DND-41 (cell line): ENCODE results near the gene LSG1.

ENCODE experiments used
- ATAC-seq: fragments of 200-7000 bp; cut with Tn5 transposase; 3 replicates; pipeline ENCODE4 v1.9.1; 2021; ENCODE audit warnings: low read depth; ENCODE audit not compliant: insufficient read depth
- DNase-seq: peaks from one replicate; pipeline ENCODE4 v3.0.0-alpha.2; 2020
- H2AFZ ChIP-seq: 2 replicates; pipeline ENCODE4 v1.6.0; 2012; ENCODE audit warnings: low read depth, low read length
- H3K27ac ChIP-seq: 2 replicates; pipeline ENCODE4 v1.5.1; 2012; ENCODE audit warnings: low read length, inconsistent platforms
- H3K27me3 ChIP-seq: fragments of 200-600 bp; sonication (generic); 2 replicates; pipeline ENCODE4 v1.6.0; 2012; ENCODE audit warnings: low read length, mild to moderate bottlenecking, inconsistent platforms; ENCODE audit not compliant: insufficient read depth, poor library complexity
- H3K36me3 ChIP-seq: 2 replicates; pipeline ENCODE4 v1.5.1; 2012; ENCODE audit warnings: low read length, inconsistent platforms; ENCODE audit not compliant: insufficient read depth
- H3K4me1 ChIP-seq: 2 replicates; pipeline ENCODE4 v1.5.1; 2012; ENCODE audit warnings: mild to moderate bottlenecking, low read length; ENCODE audit not compliant: insufficient read depth
- H3K4me2 ChIP-seq: 2 replicates; pipeline ENCODE4 v1.6.0; 2012; ENCODE audit warnings: mild to moderate bottlenecking, moderate library complexity, low read length, inconsistent platforms; ENCODE audit not compliant: insufficient read depth
- H3K4me3 ChIP-seq, 2 experiments: fragments of 200-600 bp in 1 of 2; shearing (Covaris generic) in 1 of 2; 2 replicates each; pipeline ENCODE4 v1.5.1; 2012 to 2016; ENCODE audit warnings: inconsistent platforms in 2 of 2, low read length in 2 of 2, mild to moderate bottlenecking in 2 of 2, low read depth in 1 of 2, moderate library complexity in 1 of 2
- H3K79me2 ChIP-seq: 2 replicates; pipeline ENCODE4 v1.6.0; 2012; ENCODE audit warnings: low read length, inconsistent platforms; ENCODE audit not compliant: insufficient read depth
- H3K9ac ChIP-seq: 2 replicates; pipeline ENCODE4 v1.6.0; 2012; ENCODE audit warnings: low read depth, mild to moderate bottlenecking, inconsistent platforms, low read length, moderate library complexity
- H3K9me3 ChIP-seq: 2 replicates; pipeline ENCODE4 v1.5.1; 2012; ENCODE audit warnings: low read length, moderate library complexity, mild to moderate bottlenecking, inconsistent platforms; ENCODE audit not compliant: insufficient read depth, severe bottlenecking
- H4K20me1 ChIP-seq: 2 replicates; pipeline ENCODE4 v1.6.0; 2012; ENCODE audit warnings: low read length; ENCODE audit not compliant: insufficient read depth
- CTCF ChIP-seq: IDR thresholded peaks from 2 replicates; pipeline ENCODE4 v1.5.1; 2012; ENCODE audit warnings: borderline replicate concordance, low read length, moderate library complexity, mild to moderate bottlenecking; ENCODE audit not compliant: poor library complexity, severe bottlenecking; ENCODE audit errors: extremely low read depth
- EZH2 ChIP-seq: IDR thresholded peaks from 3 replicates; pipeline ENCODE4 v1.6.1; 2012; ENCODE audit warnings: borderline replicate concordance, low read depth, mild to moderate bottlenecking, moderate library complexity, low read length, inconsistent platforms; ENCODE audit not compliant: severe bottlenecking

LSG1 gene

GRCh38 chr3:194707147-194707540 is 35.2 kb upstream of the LSG1 start:
- H3K36me3 ChIP-seq, result no peaks in the 10 kb centered on the region
- no peaks in the 10 kb centered on the region for H4K20me1 ChIP-seq
- ATAC-seq (no peak), DNase-seq (no peak)
- no peaks in the 10 kb centered on the region for H3K79me2 ChIP-seq
- H3K4me2 ChIP-seq, result no peak overlapping the region
- no peak overlapping the region for H3K4me3 ChIP-seq
- H3K9me3 ChIP-seq, result no peaks in the 10 kb centered on the region
- H3K9ac ChIP-seq, result no peak overlapping the region
- H2AFZ ChIP-seq, result no peak overlapping the region
- H3K4me1 ChIP-seq, result no peaks in the 10 kb centered on the region
- H3K27ac ChIP-seq, result no peak overlapping the region
- TF ChIP-seq EZH2 (no peak), CTCF (no peak)
- no peaks in the 10 kb centered on the region for H3K27me3 ChIP-seq

GRCh38 chr3:194705761-194706160 is 33.8 kb upstream of the LSG1 start:
- ATAC-seq (no peak), DNase-seq (no peak)
- TF ChIP-seq CTCF (no peak), EZH2 (no peak)
- H3K4me1 ChIP-seq, result no peaks in the 10 kb centered on the region
- H3K27me3 ChIP-seq, result peaks cover 6% of the 10 kb centered on the region
- no peaks in the 10 kb centered on the region for H4K20me1 ChIP-seq
- no peaks in the 10 kb centered on the region for H3K36me3 ChIP-seq
- no peaks in the 10 kb centered on the region for H3K79me2 ChIP-seq
- H3K4me3 ChIP-seq, result no peak overlapping the region
- no peaks in the 10 kb centered on the region for H3K9me3 ChIP-seq
- H2AFZ ChIP-seq, result no peak overlapping the region
- H3K9ac ChIP-seq, result no peak overlapping the region
- no peak overlapping the region for H3K27ac ChIP-seq
- H3K4me2 ChIP-seq, result no peak overlapping the region

- H3K4me2 ChIP-seq, result no peak overlapping the region
- H3K9ac ChIP-seq, result no peak overlapping the region
- H3K4me1 ChIP-seq, result no peaks in the 10 kb centered on the region
- H3K9me3 ChIP-seq, result no peaks in the 10 kb centered on the region
- H3K36me3 ChIP-seq, result no peaks in the 10 kb centered on the region
- peaks cover 6% of the 10 kb centered on the region for H3K27me3 ChIP-seq
- TF ChIP-seq CTCF (no peak), EZH2 (no peak)
- no peak overlapping the region for H3K27ac ChIP-seq
- H2AFZ ChIP-seq, result no peak overlapping the region
- no peaks in the 10 kb centered on the region for H4K20me1 ChIP-seq
- ATAC-seq (no peak), DNase-seq (no peak)
- H3K79me2 ChIP-seq, result no peaks in the 10 kb centered on the region
- H3K4me3 ChIP-seq, result no peak overlapping the region
These were observed 33.2 kb upstream of the LSG1 start for GRCh38 chr3:194705227-194705626.

GRCh38 chr3:194702545-194702944 is 30.6 kb upstream of the LSG1 start:
- Histone ChIP-seq H3K27ac (no peak overlapping the region), H3K27me3 (peaks cover 6% of the 10 kb centered on the region), H2AFZ (no peak overlapping the region), H3K9me3 (no peaks in the 10 kb centered on the region), H3K4me1 (no peaks in the 10 kb centered on the region), H3K36me3 (no peaks in the 10 kb centered on the region), H3K4me3 (no peak overlapping the region), H4K20me1 (no peaks in the 10 kb centered on the region), H3K79me2 (no peaks in the 10 kb centered on the region), H3K9ac (no peak overlapping the region), H3K4me2 (no peak overlapping the region)
- TF ChIP-seq EZH2 (no peak), CTCF (no peak)
- ATAC-seq (no peak), DNase-seq (no peak)
